ENCODE measurements around the gene TPCN2.

Gene TPCN2

DNA sequence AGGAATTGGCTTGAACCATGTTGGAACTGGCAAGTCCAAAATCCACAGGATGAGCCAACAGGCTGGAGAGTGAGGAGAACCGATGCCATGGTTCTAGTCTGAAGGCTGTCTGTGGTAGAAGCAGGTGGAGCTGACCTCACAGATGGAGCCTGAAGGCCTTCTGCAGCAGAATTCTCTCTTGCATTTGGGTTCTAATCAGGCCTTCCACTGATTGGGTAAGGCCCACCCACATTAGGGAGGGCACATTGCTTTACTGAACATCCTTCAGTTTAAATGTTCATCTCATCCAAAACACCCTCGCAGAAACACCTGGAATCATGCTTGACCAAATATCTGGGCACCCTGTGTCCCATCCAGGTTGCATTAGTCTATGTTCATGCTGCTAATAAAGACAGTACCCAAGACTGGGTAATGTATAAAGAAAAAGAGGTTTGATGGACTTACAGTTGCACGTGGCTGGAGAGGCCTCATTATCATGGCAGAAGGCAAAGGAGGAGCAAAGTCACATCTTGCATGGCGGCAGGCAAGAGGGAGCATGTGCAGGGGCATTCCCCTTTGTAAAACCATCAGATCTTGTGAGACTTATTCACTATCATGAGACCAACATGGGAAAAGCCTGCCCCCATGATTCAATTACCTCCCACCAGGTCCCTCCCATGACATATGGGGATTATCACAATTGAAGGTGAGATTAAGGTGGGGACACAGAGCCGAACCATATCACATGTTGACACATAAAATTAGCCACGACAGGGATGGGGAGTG, 122.9 kb downstream of the TPCN2 start:
- no peaks in the 10 kb centered on the region for H3K36me3 ChIP-seq (ENCODE audit: control insufficient read depth, insufficient read depth, low read length)
- TF ChIP-seq, protein P1, sequence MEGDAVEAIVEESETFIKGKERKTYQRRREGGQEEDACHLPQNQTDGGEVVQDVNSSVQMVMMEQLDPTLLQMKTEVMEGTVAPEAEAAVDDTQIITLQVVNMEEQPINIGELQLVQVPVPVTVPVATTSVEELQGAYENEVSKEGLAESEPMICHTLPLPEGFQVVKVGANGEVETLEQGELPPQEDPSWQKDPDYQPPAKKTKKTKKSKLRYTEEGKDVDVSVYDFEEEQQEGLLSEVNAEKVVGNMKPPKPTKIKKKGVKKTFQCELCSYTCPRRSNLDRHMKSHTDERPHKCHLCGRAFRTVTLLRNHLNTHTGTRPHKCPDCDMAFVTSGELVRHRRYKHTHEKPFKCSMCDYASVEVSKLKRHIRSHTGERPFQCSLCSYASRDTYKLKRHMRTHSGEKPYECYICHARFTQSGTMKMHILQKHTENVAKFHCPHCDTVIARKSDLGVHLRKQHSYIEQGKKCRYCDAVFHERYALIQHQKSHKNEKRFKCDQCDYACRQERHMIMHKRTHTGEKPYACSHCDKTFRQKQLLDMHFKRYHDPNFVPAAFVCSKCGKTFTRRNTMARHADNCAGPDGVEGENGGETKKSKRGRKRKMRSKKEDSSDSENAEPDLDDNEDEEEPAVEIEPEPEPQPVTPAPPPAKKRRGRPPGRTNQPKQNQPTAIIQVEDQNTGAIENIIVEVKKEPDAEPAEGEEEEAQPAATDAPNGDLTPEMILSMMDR (IDR thresholded peaks at IDR 0.05) = no peak

DNA sequence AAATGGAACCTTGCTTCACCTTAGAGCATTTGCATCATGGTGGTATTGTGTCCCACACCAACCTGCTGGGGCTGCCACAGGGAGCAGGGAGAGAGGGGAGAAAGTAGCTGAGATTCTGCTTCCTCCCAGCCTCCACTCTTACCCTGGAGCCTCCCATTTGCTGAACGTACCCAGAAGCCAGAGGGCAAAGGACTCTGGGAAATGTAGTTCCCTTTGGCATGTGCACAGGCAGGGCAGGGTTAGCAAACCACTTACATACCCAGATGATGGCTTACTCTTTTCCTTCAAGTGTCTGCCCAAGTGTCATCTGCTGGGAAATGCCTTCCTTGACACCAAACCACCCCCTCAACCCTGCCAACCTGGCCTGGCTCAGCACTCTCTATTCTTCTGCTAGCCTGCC, 123.9 kb downstream of the TPCN2 start:
- Histone ChIP-seq H3K36me3 (ENCODE audit: control insufficient read depth, insufficient read depth, low read length) (no peaks in the 10 kb centered on the region), H3K79me2 (no peaks in the 10 kb centered on the region), H3K27me3 (ENCODE audit: control insufficient read depth, insufficient read depth, low read length) (no peaks in the 10 kb centered on the region), H3K27ac (no peak overlapping the region), H2AFZ (no peak overlapping the region), H3K4me3 (ENCODE audit: low read depth, low read length) (no peak overlapping the region), H3K4me1 (no peaks in the 10 kb centered on the region), H3K9me3 (ENCODE audit: control insufficient read depth, low read length) (no peaks in the 10 kb centered on the region), H3K4me2 (ENCODE audit: low read length) (no peak overlapping the region), H3K9ac (no peak overlapping the region)
- TF ChIP-seq, protein P1 (IDR thresholded peaks at IDR 0.05) = no peak

More for the DNA sequence above, 122.9 kb downstream of the TPCN2 start:
- H3K27me3 ChIP-seq (ENCODE audit: control insufficient read depth, insufficient read depth, low read length) = no peaks in the 10 kb centered on the region
- no peaks in the 10 kb centered on the region for H3K4me1 ChIP-seq
- H2AFZ ChIP-seq = no peak overlapping the region
- H3K79me2 ChIP-seq = no peaks in the 10 kb centered on the region
- no peak overlapping the region for H3K27ac ChIP-seq
- H3K4me3 ChIP-seq (ENCODE audit: low read depth, low read length) = no peak overlapping the region
- no peak overlapping the region for H3K4me2 ChIP-seq (ENCODE audit: low read length)
- H3K9ac ChIP-seq = no peak overlapping the region
- no peaks in the 10 kb centered on the region for H3K9me3 ChIP-seq (ENCODE audit: control insufficient read depth, low read length)

DNA sequence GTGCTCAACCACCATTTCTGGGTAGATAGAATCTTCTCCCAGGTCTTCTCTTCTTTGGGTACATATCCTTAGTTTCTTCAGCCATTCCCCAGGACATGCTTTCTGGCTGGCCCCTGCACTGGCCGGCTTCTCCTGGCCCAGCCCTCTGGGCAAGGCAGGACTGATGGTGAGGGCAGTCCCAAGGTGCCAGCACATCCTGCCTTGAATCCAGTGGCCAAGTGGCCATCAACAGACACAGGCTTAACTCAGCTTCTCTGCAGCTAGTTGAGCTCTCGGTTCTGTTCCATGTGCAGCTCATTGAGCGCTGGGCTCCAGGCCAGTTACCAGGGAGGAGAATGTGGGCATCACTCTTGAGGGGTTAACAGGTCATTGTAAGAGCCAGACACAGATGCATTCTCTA, 124.6 kb downstream of the TPCN2 start:
- H3K79me2 ChIP-seq = no peaks in the 10 kb centered on the region
- H3K9me3 ChIP-seq (ENCODE audit: control insufficient read depth, low read length) = no peaks in the 10 kb centered on the region

DNA sequence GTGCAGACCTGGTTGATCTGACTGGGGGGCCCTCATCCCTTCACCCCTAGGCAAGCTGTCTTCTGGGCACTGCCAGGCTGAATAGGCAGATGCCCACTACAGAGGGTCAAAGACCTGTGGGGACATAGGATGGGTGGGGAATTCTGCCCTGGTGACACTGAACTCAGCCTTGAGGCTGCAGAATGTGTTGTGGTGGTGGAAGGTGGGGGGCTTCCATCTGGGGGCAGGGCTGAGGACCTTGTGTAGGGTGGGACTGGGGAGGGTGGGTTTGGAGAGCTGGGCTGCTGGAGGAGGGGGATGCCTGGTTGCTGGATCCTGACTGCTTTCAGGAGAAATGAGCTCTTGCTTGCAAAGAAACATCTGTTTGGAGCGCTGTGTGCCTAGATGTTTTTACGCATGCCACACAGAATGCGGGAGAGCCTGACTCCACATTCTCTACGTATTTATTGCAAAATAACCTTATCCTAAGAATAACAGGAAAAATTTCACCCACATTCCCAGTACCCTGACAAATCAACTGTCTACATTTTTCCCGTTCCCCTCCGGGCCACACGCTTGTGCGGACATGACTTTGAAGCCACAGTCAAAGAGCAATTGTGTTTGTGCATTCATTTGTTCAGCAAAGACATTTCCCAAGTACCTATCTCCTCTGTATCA, 125.3 kb downstream of the TPCN2 start:
- TF ChIP-seq, protein P1 (IDR thresholded peaks at IDR 0.05) = no peak

More for the DNA sequence above, 124.6 kb downstream of the TPCN2 start:
- H3K36me3 ChIP-seq (ENCODE audit: control insufficient read depth, insufficient read depth, low read length) = no peaks in the 10 kb centered on the region
- no peak overlapping the region for H2AFZ ChIP-seq
- no peak overlapping the region for H3K27ac ChIP-seq
- H3K9ac ChIP-seq = no peak overlapping the region
- H3K4me1 ChIP-seq = no peaks in the 10 kb centered on the region
- TF ChIP-seq, protein P1 (IDR thresholded peaks at IDR 0.05) = no peak
- no peak overlapping the region for H3K4me3 ChIP-seq (ENCODE audit: low read depth, low read length)
- no peaks in the 10 kb centered on the region for H3K27me3 ChIP-seq (ENCODE audit: control insufficient read depth, insufficient read depth, low read length)
- H3K4me2 ChIP-seq (ENCODE audit: low read length) = no peak overlapping the region

More for the DNA sequence above, 125.3 kb downstream of the TPCN2 start:
- H3K4me2 ChIP-seq (ENCODE audit: low read length) = no peak overlapping the region
- no peaks in the 10 kb centered on the region for H3K36me3 ChIP-seq (ENCODE audit: control insufficient read depth, insufficient read depth, low read length)
- no peaks in the 10 kb centered on the region for H3K27me3 ChIP-seq (ENCODE audit: control insufficient read depth, insufficient read depth, low read length)
- no peaks in the 10 kb centered on the region for H3K9me3 ChIP-seq (ENCODE audit: control insufficient read depth, low read length)
- H3K79me2 ChIP-seq = no peaks in the 10 kb centered on the region
- H3K27ac ChIP-seq = no peak overlapping the region
- no peak overlapping the region for H3K9ac ChIP-seq
- H3K4me3 ChIP-seq (ENCODE audit: low read depth, low read length) = no peak overlapping the region
- H2AFZ ChIP-seq = no peak overlapping the region
- H3K4me1 ChIP-seq = no peaks in the 10 kb centered on the region
